Islet precursor cell (in vitro differentiated cells): ENCODE measurements around the gene PALB2.

ENCODE experiments used
- DNase-seq: peaks from one replicate; pipeline ENCODE4 v3.0.0-alpha.2; 2018

The PALB2 gene

GRCh38 chr16:23640931-23641765 lies at the start of gene PALB2, which contains the start of gene DCTN5:
Gene PALB2 (minus strand): TSS chr16:23641310. CDS start chr16:23641157, 153 bp downstream.
Gene DCTN5 (plus strand): TSS chr16:23641466. CDS start chr16:23641543, 77 bp downstream.
- peak; percentile 94 for DNase-seq

- DNase-seq, result no peak
Observed at GRCh38 chr16:23689442-23690187, 48.5 kb upstream of the PALB2 start.

- no peak for DNase-seq
Observed at GRCh38 chr16:23687034-23687808, 46.1 kb upstream of the PALB2 start.

- no peak for DNase-seq
Observed at GRCh38 chr16:23683487-23683886, 42.4 kb upstream of the PALB2 start.

- DNase-seq, result no peak
Observed at GRCh38 chr16:23682181-23682580, 41.1 kb upstream of the PALB2 start.

GRCh38 chr16:23679986-23680336 lies 38.9 kb upstream of the PALB2 start:
- DNase-seq, result no peak

GRCh38 chr16:23679274-23679985 lies 38.3 kb upstream of the PALB2 start:
- DNase-seq, result peak; percentile 81

- peak; percentile 96 for DNase-seq
Observed at GRCh38 chr16:23678430-23679273, 37.5 kb upstream of the PALB2 start, which contains the start of gene PLK1. Gene PLK1 (plus strand): TSS chr16:23678889. CDS start chr16:23678933, 44 bp downstream.

- DNase-seq, result peak; percentile 35
Observed at GRCh38 chr16:23676924-23677480, 35.9 kb upstream of the PALB2 start.

GRCh38 chr16:23673971-23674614 lies 33.0 kb upstream of the PALB2 start:
- peak; percentile 50 for DNase-seq

- no peak for DNase-seq
Observed at GRCh38 chr16:23670137-23670776, 29.1 kb upstream of the PALB2 start.

GRCh38 chr16:23668873-23669272 lies 27.8 kb upstream of the PALB2 start:
- DNase-seq, result no peak

GRCh38 chr16:23668225-23668624 lies 27.1 kb upstream of the PALB2 start:
- no peak for DNase-seq

- no peak for DNase-seq
Observed at GRCh38 chr16:23667355-23667659, 26.2 kb upstream of the PALB2 start.

GRCh38 chr16:23666571-23667354 lies 25.7 kb upstream of the PALB2 start:
- no peak for DNase-seq

- no peak for DNase-seq
Observed at GRCh38 chr16:23663918-23664317, 22.8 kb upstream of the PALB2 start.

- no peak for DNase-seq
Observed at GRCh38 chr16:23651943-23652468, 10.9 kb upstream of the PALB2 start.

- DNase-seq, result no peak
Observed at GRCh38 chr16:23650674-23651416, 9.7 kb upstream of the PALB2 start.
